Skeletal muscle tissue (tissue), 4 donors: Measurements from ENCODE around the gene UROS. TPM values are rescaled to one million over a fixed set of nuclear protein-coding genes. Genes with fewer than 3 reads are reported as not detected.

Source experiments
- H3K27ac ChIP-seq: one replicate; pipeline ENCODE4 v1.7.0; 2013; ENCODE audit warnings: mild to moderate bottlenecking, low read depth, low read length, inconsistent platforms
- H3K27me3 ChIP-seq, 3 donors: one replicate each; pipeline ENCODE4 v1.7.0; 2013; ENCODE audit warnings: low read length in 3 of 3; ENCODE audit not compliant: control insufficient read depth in 3 of 3, insufficient read depth in 3 of 3
- H3K36me3 ChIP-seq, 3 donors: one replicate each; pipeline ENCODE4 v1.7.0; 2013; ENCODE audit warnings: low read length in 3 of 3; ENCODE audit not compliant: control insufficient read depth in 3 of 3, insufficient read depth in 3 of 3
- H3K4me1 ChIP-seq, 3 donors: one replicate each; pipeline ENCODE4 v1.7.0; 2013; ENCODE audit warnings: low read length in 3 of 3, mild to moderate bottlenecking in 3 of 3; ENCODE audit not compliant: control insufficient read depth in 3 of 3, insufficient read depth in 3 of 3
- H3K4me3 ChIP-seq, 3 donors: one replicate each; pipeline ENCODE4 v1.7.0; 2013; ENCODE audit warnings: low read length in 3 of 3
- H3K9ac ChIP-seq, 3 donors: one replicate each; pipeline ENCODE4 v1.7.0; 2013; ENCODE audit warnings: low read length in 3 of 3, mild to moderate bottlenecking in 3 of 3, moderate library complexity in 2 of 3, low read depth in 1 of 3
- H3K9me3 ChIP-seq, 3 donors: one replicate each; pipeline ENCODE4 v1.7.0; 2013; ENCODE audit warnings: low read length in 3 of 3; ENCODE audit not compliant: control insufficient read depth in 3 of 3
- total RNA-seq: library from RNA; depleted of rRNA; stranded (reverse); fragments of >200 nt; gene quantifications from one replicate; pipeline ENCODE4 v1.2.3, GENCODE V29; 2014
- donor health status: Osteomylitis.

The UROS gene
- total RNA-seq, 1 donor from 2014 or later, result 56.4 TPM

- no peak overlapping the region for H3K9ac ChIP-seq
- H3K9me3 ChIP-seq, result no peaks in the 10 kb centered on the region
- peaks cover 0 to 12% (median 9%) of the 10 kb centered on the region in 3 donors for H3K27me3 ChIP-seq
- H3K4me1 ChIP-seq, result peaks cover 0 to 3% (median 0%) of the 10 kb centered on the region in 3 donors
- no peak overlapping the region for H3K4me3 ChIP-seq
- no peak overlapping the region for H3K27ac ChIP-seq
- peaks cover 1 to 6% (median 4%) of the 10 kb centered on the region in 3 donors for H3K36me3 ChIP-seq
Observed at GRCh38 chr10:125770844-125771243, 52.2 kb downstream of the UROS start.

GRCh38 chr10:125769175-125769574, 53.9 kb downstream of the UROS start:
- H3K4me1 ChIP-seq, result peaks cover 0 to 3% (median 0%) of the 10 kb centered on the region in 3 donors
- H3K27ac ChIP-seq, result no peak overlapping the region
- no peak overlapping the region for H3K9ac ChIP-seq
- peaks cover 0 to 7% (median 3%) of the 10 kb centered on the region in 3 donors for H3K27me3 ChIP-seq
- H3K4me3 ChIP-seq, result no peak overlapping the region
- H3K36me3 ChIP-seq, result peaks cover 9 to 21% (median 13%) of the 10 kb centered on the region in 3 donors
- H3K9me3 ChIP-seq, result no peaks in the 10 kb centered on the region

GRCh38 chr10:125768219-125768855, 54.7 kb downstream of the UROS start:
- H3K27me3 ChIP-seq, result peaks cover 0 to 4% (median 3%) of the 10 kb centered on the region in 3 donors
- H3K9ac ChIP-seq, result no peak overlapping the region
- no peaks in the 10 kb centered on the region for H3K9me3 ChIP-seq
- no peak overlapping the region for H3K4me3 ChIP-seq
- peaks cover 0 to 3% (median 0%) of the 10 kb centered on the region in 3 donors for H3K4me1 ChIP-seq
- peaks cover 14 to 27% (median 22%) of the 10 kb centered on the region in 3 donors for H3K36me3 ChIP-seq
- no peak overlapping the region for H3K27ac ChIP-seq

- H3K27me3 ChIP-seq, result no peaks in the 10 kb centered on the region
- H3K9me3 ChIP-seq, result no peaks in the 10 kb centered on the region
- no peak overlapping the region for H3K9ac ChIP-seq
- H3K4me3 ChIP-seq, result no peak overlapping the region
- H3K4me1 ChIP-seq, result peaks cover 0 to 3% (median 0%) of the 10 kb centered on the region in 3 donors
- peaks cover 18 to 39% (median 34%) of the 10 kb centered on the region in 3 donors for H3K36me3 ChIP-seq
- H3K27ac ChIP-seq, result no peak overlapping the region
Observed at GRCh38 chr10:125766511-125766910, 56.5 kb downstream of the UROS start.

GRCh38 chr10:125765835-125766234, 57.2 kb downstream of the UROS start:
- H3K36me3 ChIP-seq, result peaks cover 18 to 46% (median 34%) of the 10 kb centered on the region in 3 donors
- no peak overlapping the region for H3K27ac ChIP-seq
- H3K9ac ChIP-seq, result no peak overlapping the region
- peaks cover 0 to 3% (median 0%) of the 10 kb centered on the region in 3 donors for H3K4me1 ChIP-seq
- no peaks in the 10 kb centered on the region for H3K27me3 ChIP-seq
- H3K4me3 ChIP-seq, result no peak overlapping the region
- H3K9me3 ChIP-seq, result no peaks in the 10 kb centered on the region

GRCh38 chr10:125762692-125763648, 60.1 kb downstream of the UROS start:
- H3K9me3 ChIP-seq, result no peaks in the 10 kb centered on the region
- H3K27ac ChIP-seq, result no peak overlapping the region
- H3K36me3 ChIP-seq, result peaks cover 31 to 59% (median 47%) of the 10 kb centered on the region in 3 donors

GRCh38 chr10:125761961-125762360, 61.1 kb downstream of the UROS start:
- H3K27me3 ChIP-seq, result no peaks in the 10 kb centered on the region
- H3K4me3 ChIP-seq, result no peak overlapping the region
- H3K27ac ChIP-seq, result no peak overlapping the region
- H3K4me1 ChIP-seq, result no peaks in the 10 kb centered on the region
- peaks cover 31 to 68% (median 53%) of the 10 kb centered on the region in 3 donors for H3K36me3 ChIP-seq
- H3K9ac ChIP-seq, result no peak overlapping the region
- H3K9me3 ChIP-seq, result no peaks in the 10 kb centered on the region

More at GRCh38 chr10:125762692-125763648, 60.1 kb downstream of the UROS start:
- H3K27me3 ChIP-seq, result no peaks in the 10 kb centered on the region
- H3K4me3 ChIP-seq, result no peak overlapping the region
- no peak overlapping the region for H3K9ac ChIP-seq
- H3K4me1 ChIP-seq, result no peaks in the 10 kb centered on the region

- Histone ChIP-seq H3K4me1 (no peaks in the 10 kb centered on the region), H3K27me3 (no peaks in the 10 kb centered on the region), H3K27ac (no peak overlapping the region), H3K36me3 (peaks cover 18 to 63% (median 51%) of the 10 kb centered on the region in 3 donors), H3K9ac (no peak overlapping the region), H3K4me3 (no peak overlapping the region), H3K9me3 (no peaks in the 10 kb centered on the region)
Observed at GRCh38 chr10:125757742-125758141, 65.3 kb downstream of the UROS start.

GRCh38 chr10:125756853-125757487, 66.1 kb downstream of the UROS start:
- no peak overlapping the region for H3K27ac ChIP-seq
- no peaks in the 10 kb centered on the region for H3K4me1 ChIP-seq
- H3K27me3 ChIP-seq, result no peaks in the 10 kb centered on the region
- H3K9ac ChIP-seq, result no peak overlapping the region
- H3K36me3 ChIP-seq, result peaks cover 19 to 59% (median 54%) of the 10 kb centered on the region in 3 donors
- H3K9me3 ChIP-seq, result no peaks in the 10 kb centered on the region
- H3K4me3 ChIP-seq, result no peak overlapping the region
